ENCODE results near the gene TMEM181. TPM values are rescaled to one million over a fixed set of nuclear protein-coding genes. Genes with fewer than 3 reads are reported as not detected.

The TMEM181 gene
- total RNA-seq, 4 donors from 2014 or later, result 6.6 to 48.3 (median 37.0) TPM

- DNase-seq, result no peak
- Histone ChIP-seq H3K4me3 (no peak overlapping the region), H3K27me3 (peaks cover 0 to 14% of the 10 kb centered on the region in 2 donors), H3K4me1 (peaks cover 0 to 13% (median 2%) of the 10 kb centered on the region in 4 donors), H3K27ac (no peak overlapping the region), H3K9me3 (no peaks in the 10 kb centered on the region), H3K36me3 (no peaks in the 10 kb centered on the region)
- no peak for TF ChIP-seq POLR2A (IDR thresholded peaks at IDR 0.05)
- TF ChIP-seq, protein P1, sequence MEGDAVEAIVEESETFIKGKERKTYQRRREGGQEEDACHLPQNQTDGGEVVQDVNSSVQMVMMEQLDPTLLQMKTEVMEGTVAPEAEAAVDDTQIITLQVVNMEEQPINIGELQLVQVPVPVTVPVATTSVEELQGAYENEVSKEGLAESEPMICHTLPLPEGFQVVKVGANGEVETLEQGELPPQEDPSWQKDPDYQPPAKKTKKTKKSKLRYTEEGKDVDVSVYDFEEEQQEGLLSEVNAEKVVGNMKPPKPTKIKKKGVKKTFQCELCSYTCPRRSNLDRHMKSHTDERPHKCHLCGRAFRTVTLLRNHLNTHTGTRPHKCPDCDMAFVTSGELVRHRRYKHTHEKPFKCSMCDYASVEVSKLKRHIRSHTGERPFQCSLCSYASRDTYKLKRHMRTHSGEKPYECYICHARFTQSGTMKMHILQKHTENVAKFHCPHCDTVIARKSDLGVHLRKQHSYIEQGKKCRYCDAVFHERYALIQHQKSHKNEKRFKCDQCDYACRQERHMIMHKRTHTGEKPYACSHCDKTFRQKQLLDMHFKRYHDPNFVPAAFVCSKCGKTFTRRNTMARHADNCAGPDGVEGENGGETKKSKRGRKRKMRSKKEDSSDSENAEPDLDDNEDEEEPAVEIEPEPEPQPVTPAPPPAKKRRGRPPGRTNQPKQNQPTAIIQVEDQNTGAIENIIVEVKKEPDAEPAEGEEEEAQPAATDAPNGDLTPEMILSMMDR (IDR thresholded peaks at IDR 0.05), result no peak
Measured at GRCh38 chr6:158539413-158539812, 20.5 kb upstream of the TMEM181 start.

DNA sequence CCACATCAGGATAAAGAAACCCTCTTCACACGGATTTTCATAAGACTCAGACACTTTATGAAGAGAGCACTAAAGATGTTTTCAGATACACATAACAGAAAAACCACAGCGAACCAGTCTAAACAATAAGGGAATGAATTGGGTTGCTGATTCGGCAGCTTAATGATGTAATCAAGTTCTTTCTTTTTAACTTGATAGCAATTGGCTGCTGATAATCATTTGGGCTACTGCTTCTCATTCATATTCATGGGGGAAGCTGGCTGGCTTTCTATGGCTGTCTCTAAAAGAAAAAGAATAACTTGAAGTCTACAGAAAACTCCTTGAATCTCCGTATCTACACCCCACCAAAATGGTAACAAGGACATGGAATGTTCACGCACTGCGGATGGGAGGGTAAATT, 20.0 kb upstream of the TMEM181 start:
- Histone ChIP-seq H3K4me3 (no peak overlapping the region), H3K36me3 (no peaks in the 10 kb centered on the region), H3K4me1 (peaks cover 0 to 13% (median 2%) of the 10 kb centered on the region in 4 donors), H3K27ac (no peak overlapping the region), H3K9me3 (no peaks in the 10 kb centered on the region), H3K27me3 (peaks cover 0 to 14% of the 10 kb centered on the region in 2 donors)
- DNase-seq, result no peak
- TF ChIP-seq POLR2A (IDR thresholded peaks at IDR 0.05), result no peak
- TF ChIP-seq, protein P1 (IDR thresholded peaks at IDR 0.05), result no peak

GRCh38 chr6:158543606-158544185, 16.2 kb upstream of the TMEM181 start:
- Histone ChIP-seq H3K4me3 (no peak overlapping the region), H3K27ac (no peak overlapping the region), H3K36me3 (no peaks in the 10 kb centered on the region), H3K4me1 (no peaks in the 10 kb centered on the region), H3K27me3 (no peaks in the 10 kb centered on the region), H3K9me3 (no peaks in the 10 kb centered on the region)
- DNase-seq, result no peak
- TF ChIP-seq, protein P1 (IDR thresholded peaks at IDR 0.05), result no peak
- no peak for TF ChIP-seq POLR2A (IDR thresholded peaks at IDR 0.05)

- DNase-seq, result no peak
- Histone ChIP-seq H3K4me1 (no peaks in the 10 kb centered on the region), H3K27ac (no peak overlapping the region), H3K27me3 (no peaks in the 10 kb centered on the region), H3K9me3 (no peaks in the 10 kb centered on the region), H3K36me3 (no peaks in the 10 kb centered on the region), H3K4me3 (no peak overlapping the region)
- TF ChIP-seq POLR2A (IDR thresholded peaks at IDR 0.05), result no peak
- TF ChIP-seq, protein P1 (IDR thresholded peaks at IDR 0.05), result no peak
Measured at GRCh38 chr6:158544428-158544827, 15.5 kb upstream of the TMEM181 start.

GRCh38 chr6:158545043-158545966, 14.6 kb upstream of the TMEM181 start:
- H3K27me3 ChIP-seq, result no peaks in the 10 kb centered on the region
- no peak overlapping the region for H3K4me3 ChIP-seq
- H3K36me3 ChIP-seq, result no peaks in the 10 kb centered on the region
- DNase-seq, result no peak
- TF ChIP-seq POLR2A (IDR thresholded peaks at IDR 0.05), result no peak
- TF ChIP-seq, protein P1 (IDR thresholded peaks at IDR 0.05), result no peak
- no peaks in the 10 kb centered on the region for H3K9me3 ChIP-seq
- no peaks in the 10 kb centered on the region for H3K4me1 ChIP-seq
- no peak overlapping the region for H3K27ac ChIP-seq
